Coronary artery (tissue), 2 donors: ENCODE measurements around the gene ST14.

Experiments used
- DNase-seq: peaks from one replicate; pipeline ENCODE4 v3.0.0-alpha.2; 2017; ENCODE audit warnings: low spot score
- H3K27ac ChIP-seq, 2 donors: fragments of 200-600 bp; sonication (generic); one replicate each; pipeline ENCODE4 v1.5.1; 2016 to 2019
- H3K4me3 ChIP-seq: fragments of 200-600 bp; sonication (generic); 2 replicates; pipeline ENCODE4 v1.5.1; 2016; ENCODE audit warnings: mild to moderate bottlenecking, moderate library complexity
- TF ChIP-seq, protein P1 (sequence below): fragments of 200-600 bp; sonication (generic); IDR thresholded peaks from one replicate; pipeline ENCODE4 v1.5.1; 2019; ENCODE audit warnings: antibody characterized with exemption

The ST14 gene

DNA sequence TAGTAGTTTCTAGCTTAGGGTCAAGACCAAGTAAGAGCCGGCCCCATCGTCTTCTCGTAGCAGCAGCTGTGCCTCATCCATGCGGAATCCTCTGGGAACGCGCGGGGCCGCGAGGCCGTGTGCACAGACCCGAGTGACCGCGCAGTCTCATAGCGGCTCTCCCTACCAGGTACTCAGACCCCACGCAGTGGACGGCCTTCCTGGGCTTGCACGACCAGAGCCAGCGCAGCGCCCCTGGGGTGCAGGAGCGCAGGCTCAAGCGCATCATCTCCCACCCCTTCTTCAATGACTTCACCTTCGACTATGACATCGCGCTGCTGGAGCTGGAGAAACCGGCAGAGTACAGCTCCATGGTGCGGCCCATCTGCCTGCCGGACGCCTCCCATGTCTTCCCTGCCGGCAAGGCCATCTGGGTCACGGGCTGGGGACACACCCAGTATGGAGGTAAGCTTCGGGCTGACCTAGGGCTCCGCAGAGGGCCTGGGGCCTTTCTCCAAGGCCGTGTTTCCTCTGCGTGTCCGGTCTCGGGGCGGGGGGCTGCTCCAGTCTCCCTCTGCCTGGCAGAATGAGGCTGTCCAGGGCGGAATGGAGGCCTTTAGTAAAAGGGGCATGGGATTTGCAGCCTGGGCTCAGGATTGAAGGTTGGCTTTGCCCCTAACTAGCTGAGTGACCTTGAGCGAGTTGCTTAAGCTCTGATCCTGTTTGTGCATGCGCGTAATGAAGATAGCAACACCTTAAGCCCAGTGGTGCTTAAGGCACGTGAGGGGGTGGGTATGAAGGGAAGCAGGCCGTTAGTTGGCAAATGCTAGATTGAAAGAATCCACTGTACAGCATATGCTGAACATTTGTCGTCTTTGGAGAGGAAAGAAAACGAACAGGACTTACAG, 48.9 kb downstream of the ST14 start:
- Histone ChIP-seq H3K4me3 (no peak overlapping the region), H3K27ac (no peak overlapping the region)
- DNase-seq = no peak
- TF ChIP-seq, protein P1, sequence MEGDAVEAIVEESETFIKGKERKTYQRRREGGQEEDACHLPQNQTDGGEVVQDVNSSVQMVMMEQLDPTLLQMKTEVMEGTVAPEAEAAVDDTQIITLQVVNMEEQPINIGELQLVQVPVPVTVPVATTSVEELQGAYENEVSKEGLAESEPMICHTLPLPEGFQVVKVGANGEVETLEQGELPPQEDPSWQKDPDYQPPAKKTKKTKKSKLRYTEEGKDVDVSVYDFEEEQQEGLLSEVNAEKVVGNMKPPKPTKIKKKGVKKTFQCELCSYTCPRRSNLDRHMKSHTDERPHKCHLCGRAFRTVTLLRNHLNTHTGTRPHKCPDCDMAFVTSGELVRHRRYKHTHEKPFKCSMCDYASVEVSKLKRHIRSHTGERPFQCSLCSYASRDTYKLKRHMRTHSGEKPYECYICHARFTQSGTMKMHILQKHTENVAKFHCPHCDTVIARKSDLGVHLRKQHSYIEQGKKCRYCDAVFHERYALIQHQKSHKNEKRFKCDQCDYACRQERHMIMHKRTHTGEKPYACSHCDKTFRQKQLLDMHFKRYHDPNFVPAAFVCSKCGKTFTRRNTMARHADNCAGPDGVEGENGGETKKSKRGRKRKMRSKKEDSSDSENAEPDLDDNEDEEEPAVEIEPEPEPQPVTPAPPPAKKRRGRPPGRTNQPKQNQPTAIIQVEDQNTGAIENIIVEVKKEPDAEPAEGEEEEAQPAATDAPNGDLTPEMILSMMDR = no peak

DNA sequence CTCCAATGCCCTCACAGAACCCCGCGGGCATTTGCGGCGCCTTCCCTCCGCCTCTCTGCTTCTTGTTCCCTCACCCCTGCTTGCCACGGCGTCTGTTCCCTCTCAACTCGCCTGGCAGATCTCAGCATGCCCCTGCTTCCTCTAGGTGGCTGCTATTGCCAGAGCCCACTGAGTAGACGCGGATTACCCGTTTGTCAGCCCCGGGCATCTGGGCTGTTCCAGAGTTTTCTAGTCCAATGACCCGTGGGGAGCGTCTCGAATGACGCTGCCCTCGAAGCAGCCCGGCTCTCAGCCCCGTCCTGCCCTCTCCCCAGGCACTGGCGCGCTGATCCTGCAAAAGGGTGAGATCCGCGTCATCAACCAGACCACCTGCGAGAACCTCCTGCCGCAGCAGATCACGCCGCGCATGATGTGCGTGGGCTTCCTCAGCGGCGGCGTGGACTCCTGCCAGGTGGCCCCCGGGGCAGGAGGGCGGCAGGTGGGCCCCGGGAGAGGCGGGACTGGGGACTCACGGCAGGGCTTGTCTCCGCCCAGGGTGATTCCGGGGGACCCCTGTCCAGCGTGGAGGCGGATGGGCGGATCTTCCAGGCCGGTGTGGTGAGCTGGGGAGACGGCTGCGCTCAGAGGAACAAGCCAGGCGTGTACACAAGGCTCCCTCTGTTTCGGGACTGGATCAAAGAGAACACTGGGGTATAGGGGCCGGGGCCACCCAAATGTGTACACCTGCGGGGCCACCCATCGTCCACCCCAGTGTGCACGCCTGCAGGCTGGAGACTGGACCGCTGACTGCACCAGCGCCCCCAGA, 49.7 kb downstream of the ST14 start:
- DNase-seq = peak; percentile 26

DNA sequence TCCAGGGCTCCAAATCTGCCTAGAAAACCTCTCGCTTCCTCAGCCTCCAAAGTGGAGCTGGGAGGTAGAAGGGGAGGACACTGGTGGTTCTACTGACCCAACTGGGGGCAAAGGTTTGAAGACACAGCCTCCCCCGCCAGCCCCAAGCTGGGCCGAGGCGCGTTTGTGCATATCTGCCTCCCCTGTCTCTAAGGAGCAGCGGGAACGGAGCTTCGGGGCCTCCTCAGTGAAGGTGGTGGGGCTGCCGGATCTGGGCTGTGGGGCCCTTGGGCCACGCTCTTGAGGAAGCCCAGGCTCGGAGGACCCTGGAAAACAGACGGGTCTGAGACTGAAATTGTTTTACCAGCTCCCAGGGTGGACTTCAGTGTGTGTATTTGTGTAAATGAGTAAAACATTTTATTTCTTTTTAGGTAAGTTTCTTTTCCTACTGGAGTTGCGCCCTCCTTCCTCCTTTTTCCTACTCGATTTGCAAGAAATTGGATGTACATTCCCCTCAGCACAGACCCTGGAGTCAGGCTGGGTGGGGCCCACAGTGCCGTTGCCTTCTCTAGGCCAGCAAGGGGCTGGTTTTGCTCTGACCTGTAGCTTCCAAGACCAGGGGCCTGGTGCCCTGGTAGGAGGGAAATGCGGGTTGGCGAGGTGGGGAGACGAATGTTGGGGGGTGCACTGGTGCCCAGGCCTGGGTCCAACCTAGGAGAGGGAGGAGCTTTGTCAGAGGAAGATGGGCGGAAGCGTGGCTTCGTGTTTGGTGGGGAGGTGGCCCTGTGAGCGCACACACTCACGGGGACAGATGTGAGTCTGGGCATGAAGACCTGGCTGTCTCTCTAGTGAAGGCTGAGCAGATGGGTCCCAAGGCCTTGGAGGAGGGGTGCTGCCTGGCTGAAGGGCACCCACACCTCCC, 50.6 kb downstream of the ST14 start:
- no peak overlapping the region for H3K27ac ChIP-seq
- TF ChIP-seq, protein P1 = no peak
- DNase-seq = peak; percentile 50
- H3K4me3 ChIP-seq = no peak overlapping the region

More for the DNA sequence above, 49.7 kb downstream of the ST14 start:
- no peak overlapping the region for H3K4me3 ChIP-seq
- no peak overlapping the region for H3K27ac ChIP-seq
- TF ChIP-seq, protein P1 = no peak

DNA sequence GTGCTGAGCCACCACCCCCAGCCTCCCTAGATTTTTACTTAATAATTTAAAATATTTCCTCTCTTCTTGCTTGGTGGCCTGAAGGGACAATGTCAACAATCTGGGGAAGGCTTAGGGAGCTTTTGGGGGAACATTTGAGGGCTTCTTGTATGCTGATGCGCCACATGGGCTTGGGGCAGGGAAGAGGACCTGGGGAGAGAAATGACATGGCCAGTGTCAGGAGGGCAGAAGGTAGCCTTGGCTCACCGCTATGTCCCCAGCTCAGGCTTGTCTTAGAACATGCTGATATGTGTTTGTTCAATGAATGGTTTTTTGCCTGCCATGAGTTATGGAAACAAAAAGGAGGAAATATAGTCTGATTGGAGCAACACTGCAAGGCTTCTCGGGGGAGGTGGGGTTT, 51.6 kb downstream of the ST14 start:
- DNase-seq = peak; percentile 16
- TF ChIP-seq, protein P1 = no peak
- H3K27ac ChIP-seq = no peak overlapping the region
- no peak overlapping the region for H3K4me3 ChIP-seq

DNA sequence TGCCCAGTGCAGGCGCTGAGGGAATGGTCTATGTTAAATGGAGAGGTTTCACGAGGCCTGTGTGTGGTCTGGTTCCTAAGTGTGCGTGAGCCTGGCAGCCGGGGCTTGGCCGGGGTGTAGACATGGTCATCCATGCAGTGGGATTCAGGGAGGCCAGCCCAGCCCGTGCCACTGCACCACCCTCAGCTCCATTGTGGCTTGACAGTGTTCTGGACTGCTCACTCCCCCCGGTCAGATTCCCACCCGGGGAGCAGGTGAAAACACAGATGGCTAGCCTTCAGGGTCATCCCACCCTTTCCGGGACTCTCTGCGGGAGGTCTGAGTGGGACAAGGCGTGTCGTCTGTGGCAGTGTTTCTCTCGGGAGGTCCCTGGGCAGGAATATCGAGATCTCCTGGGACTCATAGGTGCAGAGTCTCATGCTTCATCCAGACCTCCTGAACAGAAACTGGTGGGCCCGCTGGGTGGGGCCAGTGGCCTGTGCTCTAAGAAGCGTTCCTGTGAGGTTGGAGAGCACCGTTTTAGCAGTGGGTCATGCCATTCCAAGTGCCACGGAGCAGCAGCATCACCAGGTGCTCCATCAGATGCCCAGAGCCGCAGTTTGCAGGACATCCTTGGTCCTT, 52.3 kb downstream of the ST14 start:
- TF ChIP-seq, protein P1 = no peak
- Histone ChIP-seq H3K4me3 (no peak overlapping the region), H3K27ac (no peak overlapping the region)
- DNase-seq = peak; percentile 64

DNA sequence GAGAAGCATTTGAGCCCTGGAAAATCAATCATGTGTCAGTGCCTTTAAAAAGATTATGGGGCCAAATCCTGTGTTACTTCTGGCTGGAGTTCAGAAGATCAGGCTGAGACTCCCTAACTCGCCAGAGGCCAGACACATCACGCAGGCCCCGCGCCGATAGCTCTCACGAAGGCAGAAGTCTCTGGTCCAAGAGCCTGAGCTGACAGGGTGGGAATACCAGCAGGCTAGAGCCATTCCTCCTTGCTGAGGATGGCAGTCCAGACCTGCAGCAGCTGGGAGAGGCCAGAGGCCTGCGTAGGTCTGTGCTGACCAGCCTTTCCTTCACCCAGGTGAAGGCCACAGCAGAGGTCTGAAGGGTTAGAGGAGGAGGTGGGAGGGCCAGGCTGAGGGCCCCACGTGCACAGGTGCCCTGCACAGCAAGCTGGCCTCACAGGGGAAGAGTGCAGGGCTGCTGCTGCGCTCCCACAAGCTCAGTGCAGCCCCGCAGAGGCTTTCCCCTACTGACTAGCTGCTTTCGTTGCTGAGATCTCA, 52.9 kb downstream of the ST14 start:
- Histone ChIP-seq H3K4me3 (no peak overlapping the region), H3K27ac (no peak overlapping the region)
- TF ChIP-seq, protein P1 = no peak
- peak; percentile 72 for DNase-seq
